ENCODE results near the gene ATP8A1.

DNA sequence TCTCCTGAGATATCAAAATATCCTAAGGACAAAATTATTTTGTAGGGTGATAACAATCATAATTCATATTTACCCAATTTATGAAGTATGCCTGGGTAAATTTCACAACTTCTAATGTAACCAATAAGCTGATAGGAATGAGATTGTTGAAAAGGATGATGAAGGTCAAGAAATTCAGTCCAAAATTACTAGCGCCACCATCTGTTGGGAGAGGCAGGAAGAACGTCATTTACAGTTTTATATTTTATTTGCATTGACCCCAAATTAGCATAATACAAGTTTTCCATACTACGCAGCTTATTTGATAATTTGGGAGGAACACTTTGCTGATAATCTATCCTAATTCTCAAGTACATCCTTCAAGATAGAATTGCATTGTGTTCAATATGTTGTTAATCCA lies 78.7 kb downstream of the ATP8A1 start:
- TF ChIP-seq, protein P1, sequence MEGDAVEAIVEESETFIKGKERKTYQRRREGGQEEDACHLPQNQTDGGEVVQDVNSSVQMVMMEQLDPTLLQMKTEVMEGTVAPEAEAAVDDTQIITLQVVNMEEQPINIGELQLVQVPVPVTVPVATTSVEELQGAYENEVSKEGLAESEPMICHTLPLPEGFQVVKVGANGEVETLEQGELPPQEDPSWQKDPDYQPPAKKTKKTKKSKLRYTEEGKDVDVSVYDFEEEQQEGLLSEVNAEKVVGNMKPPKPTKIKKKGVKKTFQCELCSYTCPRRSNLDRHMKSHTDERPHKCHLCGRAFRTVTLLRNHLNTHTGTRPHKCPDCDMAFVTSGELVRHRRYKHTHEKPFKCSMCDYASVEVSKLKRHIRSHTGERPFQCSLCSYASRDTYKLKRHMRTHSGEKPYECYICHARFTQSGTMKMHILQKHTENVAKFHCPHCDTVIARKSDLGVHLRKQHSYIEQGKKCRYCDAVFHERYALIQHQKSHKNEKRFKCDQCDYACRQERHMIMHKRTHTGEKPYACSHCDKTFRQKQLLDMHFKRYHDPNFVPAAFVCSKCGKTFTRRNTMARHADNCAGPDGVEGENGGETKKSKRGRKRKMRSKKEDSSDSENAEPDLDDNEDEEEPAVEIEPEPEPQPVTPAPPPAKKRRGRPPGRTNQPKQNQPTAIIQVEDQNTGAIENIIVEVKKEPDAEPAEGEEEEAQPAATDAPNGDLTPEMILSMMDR (IDR thresholded peaks at IDR 0.05): no peak
- TF ChIP-seq POLR2A (IDR thresholded peaks at IDR 0.05): no peak
- TF ChIP-seq POLR2AphosphoS5 (IDR thresholded peaks at IDR 0.05): no peak

Data from upper lobe of left lung (tissue), 4 donors.